Measurements from ENCODE around the gene MICALL2. TPM values are rescaled to one million over a fixed set of nuclear protein-coding genes. Genes with fewer than 3 reads are reported as not detected.
A peak's percentile ranks its signal among the peaks of the same experiment; 100 is the strongest.

MICALL2 gene
- total RNA-seq, 1 donor from 2014 or later = 28.0 TPM

DNA sequence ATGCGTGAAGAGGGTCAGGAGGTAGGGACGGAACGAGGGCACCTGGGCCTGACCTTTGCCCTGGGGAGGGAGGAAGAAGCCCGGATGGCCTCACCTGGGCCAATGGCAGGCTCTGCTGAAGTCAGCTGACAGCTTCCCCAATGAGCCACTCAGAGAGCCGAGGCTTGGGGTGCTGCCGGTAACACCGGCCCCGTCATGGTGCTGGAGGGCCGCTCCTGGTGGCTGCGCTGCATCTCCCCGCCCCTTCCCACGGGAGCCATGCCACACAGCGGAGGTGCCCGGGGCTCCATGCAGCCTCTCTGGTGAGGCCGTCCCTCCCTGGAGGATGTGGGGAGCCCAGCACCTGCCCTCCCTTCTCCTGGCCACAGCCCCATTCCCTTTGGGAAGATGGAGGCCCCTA is 17.6 kb upstream of the MICALL2 start:
- TF ChIP-seq, protein P1, sequence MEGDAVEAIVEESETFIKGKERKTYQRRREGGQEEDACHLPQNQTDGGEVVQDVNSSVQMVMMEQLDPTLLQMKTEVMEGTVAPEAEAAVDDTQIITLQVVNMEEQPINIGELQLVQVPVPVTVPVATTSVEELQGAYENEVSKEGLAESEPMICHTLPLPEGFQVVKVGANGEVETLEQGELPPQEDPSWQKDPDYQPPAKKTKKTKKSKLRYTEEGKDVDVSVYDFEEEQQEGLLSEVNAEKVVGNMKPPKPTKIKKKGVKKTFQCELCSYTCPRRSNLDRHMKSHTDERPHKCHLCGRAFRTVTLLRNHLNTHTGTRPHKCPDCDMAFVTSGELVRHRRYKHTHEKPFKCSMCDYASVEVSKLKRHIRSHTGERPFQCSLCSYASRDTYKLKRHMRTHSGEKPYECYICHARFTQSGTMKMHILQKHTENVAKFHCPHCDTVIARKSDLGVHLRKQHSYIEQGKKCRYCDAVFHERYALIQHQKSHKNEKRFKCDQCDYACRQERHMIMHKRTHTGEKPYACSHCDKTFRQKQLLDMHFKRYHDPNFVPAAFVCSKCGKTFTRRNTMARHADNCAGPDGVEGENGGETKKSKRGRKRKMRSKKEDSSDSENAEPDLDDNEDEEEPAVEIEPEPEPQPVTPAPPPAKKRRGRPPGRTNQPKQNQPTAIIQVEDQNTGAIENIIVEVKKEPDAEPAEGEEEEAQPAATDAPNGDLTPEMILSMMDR (IDR thresholded peaks at IDR 0.05; ENCODE audit: partially characterized antibody, unreplicated experiment) = no peak
- no peak overlapping the region for H3K27ac Mint-ChIP-seq (ENCODE audit: unreplicated experiment)
- H3K27me3 Mint-ChIP-seq (ENCODE audit: unreplicated experiment) = no peaks in the 10 kb centered on the region
- no peak for DNase-seq
- H3K36me3 Mint-ChIP-seq (ENCODE audit: unreplicated experiment) = no peaks in the 10 kb centered on the region
- H3K4me3 Mint-ChIP-seq (ENCODE audit: unreplicated experiment) = no peak overlapping the region
- peaks cover 2% of the 10 kb centered on the region for H3K9me3 Mint-ChIP-seq (ENCODE audit: unreplicated experiment)
- peaks cover under 1% of the 10 kb centered on the region for H3K4me1 Mint-ChIP-seq (ENCODE audit: low read depth, unreplicated experiment)

DNA sequence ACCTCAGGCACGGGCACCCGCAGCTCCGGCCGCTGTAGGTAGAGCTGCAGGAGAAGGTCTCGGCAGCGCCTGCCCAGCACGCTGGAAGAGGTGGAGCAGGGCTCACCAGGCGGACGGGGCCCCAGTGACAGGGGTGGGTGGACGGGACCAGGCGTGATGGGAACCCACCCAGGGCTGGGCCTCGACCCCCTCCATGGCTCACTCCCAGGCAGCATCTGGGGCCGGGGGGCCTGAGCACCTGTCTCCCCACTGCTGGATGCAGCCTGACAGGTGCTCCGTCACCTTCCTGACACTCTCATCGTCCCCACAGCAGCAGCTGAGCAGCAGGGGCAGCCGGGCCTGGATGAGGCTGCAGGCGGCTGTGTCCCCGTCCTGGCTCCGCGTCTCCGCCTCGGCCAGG is 16.7 kb upstream of the MICALL2 start:
- Mint-ChIP-seq H3K9me3 (ENCODE audit: unreplicated experiment) (peaks cover 2% of the 10 kb centered on the region), H3K27me3 (ENCODE audit: unreplicated experiment) (no peaks in the 10 kb centered on the region), H3K36me3 (ENCODE audit: unreplicated experiment) (no peaks in the 10 kb centered on the region)

DNA sequence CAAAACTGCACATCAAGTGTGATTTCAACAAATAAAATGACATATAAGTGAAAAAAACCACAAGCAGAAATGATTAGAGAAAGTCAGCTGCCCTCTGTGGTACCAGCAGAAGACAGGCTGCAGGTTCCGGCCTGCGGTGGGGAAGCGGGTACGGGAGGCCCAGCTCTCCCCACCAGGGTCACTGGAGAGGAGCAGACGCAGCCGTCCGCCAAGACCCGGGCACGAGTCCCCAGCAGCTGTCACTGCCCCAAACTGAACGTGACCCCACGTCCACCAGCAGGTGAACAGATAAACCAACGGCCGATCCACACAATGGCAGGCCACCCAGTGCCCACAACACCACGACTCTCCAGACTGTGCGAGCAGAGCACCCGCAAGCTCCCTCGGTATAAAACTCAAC is 16.1 kb upstream of the MICALL2 start:
- H3K36me3 Mint-ChIP-seq (ENCODE audit: unreplicated experiment) = no peaks in the 10 kb centered on the region
- H3K4me1 Mint-ChIP-seq (ENCODE audit: low read depth, unreplicated experiment) = no peaks in the 10 kb centered on the region
- H3K4me3 Mint-ChIP-seq (ENCODE audit: unreplicated experiment) = no peak overlapping the region
- DNase-seq = no peak
- H3K9me3 Mint-ChIP-seq (ENCODE audit: unreplicated experiment) = peaks cover 2% of the 10 kb centered on the region
- H3K27ac Mint-ChIP-seq (ENCODE audit: unreplicated experiment) = no peak overlapping the region
- no peaks in the 10 kb centered on the region for H3K27me3 Mint-ChIP-seq (ENCODE audit: unreplicated experiment)
- TF ChIP-seq, protein P1 (IDR thresholded peaks at IDR 0.05; ENCODE audit: partially characterized antibody, unreplicated experiment) = no peak

More for the DNA sequence above, 16.7 kb upstream of the MICALL2 start:
- no peak for DNase-seq
- H3K4me3 Mint-ChIP-seq (ENCODE audit: unreplicated experiment) = no peak overlapping the region
- H3K4me1 Mint-ChIP-seq (ENCODE audit: low read depth, unreplicated experiment) = no peaks in the 10 kb centered on the region
- TF ChIP-seq, protein P1 (IDR thresholded peaks at IDR 0.05; ENCODE audit: partially characterized antibody, unreplicated experiment) = no peak
- H3K27ac Mint-ChIP-seq (ENCODE audit: unreplicated experiment) = no peak overlapping the region

DNA sequence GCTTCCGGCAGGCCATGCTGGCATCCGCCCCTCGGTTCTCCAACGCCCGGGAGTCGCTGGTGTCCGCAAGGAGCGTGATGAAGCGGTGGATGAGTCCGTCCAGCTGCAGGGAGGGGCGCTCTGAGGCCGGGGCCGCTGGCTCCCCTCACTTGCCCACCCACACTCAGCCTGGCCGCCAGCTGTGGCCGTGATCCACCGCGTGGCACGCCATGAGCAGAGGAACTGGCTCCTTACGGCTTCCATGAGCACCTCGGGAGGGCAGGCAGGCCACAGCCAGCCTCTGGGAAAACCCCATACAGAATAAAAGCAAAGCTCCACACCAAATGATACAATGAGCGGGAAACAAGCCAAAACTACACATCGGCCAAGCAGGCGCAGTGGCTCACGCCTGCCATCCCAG is 15.5 kb upstream of the MICALL2 start:
- no peak for DNase-seq
- no peak overlapping the region for H3K27ac Mint-ChIP-seq (ENCODE audit: unreplicated experiment)
- no peaks in the 10 kb centered on the region for H3K4me1 Mint-ChIP-seq (ENCODE audit: low read depth, unreplicated experiment)
- no peaks in the 10 kb centered on the region for H3K36me3 Mint-ChIP-seq (ENCODE audit: unreplicated experiment)
- peaks cover 2% of the 10 kb centered on the region for H3K9me3 Mint-ChIP-seq (ENCODE audit: unreplicated experiment)
- no peak overlapping the region for H3K4me3 Mint-ChIP-seq (ENCODE audit: unreplicated experiment)
- TF ChIP-seq, protein P1 (IDR thresholded peaks at IDR 0.05; ENCODE audit: partially characterized antibody, unreplicated experiment) = no peak
- no peaks in the 10 kb centered on the region for H3K27me3 Mint-ChIP-seq (ENCODE audit: unreplicated experiment)

DNA sequence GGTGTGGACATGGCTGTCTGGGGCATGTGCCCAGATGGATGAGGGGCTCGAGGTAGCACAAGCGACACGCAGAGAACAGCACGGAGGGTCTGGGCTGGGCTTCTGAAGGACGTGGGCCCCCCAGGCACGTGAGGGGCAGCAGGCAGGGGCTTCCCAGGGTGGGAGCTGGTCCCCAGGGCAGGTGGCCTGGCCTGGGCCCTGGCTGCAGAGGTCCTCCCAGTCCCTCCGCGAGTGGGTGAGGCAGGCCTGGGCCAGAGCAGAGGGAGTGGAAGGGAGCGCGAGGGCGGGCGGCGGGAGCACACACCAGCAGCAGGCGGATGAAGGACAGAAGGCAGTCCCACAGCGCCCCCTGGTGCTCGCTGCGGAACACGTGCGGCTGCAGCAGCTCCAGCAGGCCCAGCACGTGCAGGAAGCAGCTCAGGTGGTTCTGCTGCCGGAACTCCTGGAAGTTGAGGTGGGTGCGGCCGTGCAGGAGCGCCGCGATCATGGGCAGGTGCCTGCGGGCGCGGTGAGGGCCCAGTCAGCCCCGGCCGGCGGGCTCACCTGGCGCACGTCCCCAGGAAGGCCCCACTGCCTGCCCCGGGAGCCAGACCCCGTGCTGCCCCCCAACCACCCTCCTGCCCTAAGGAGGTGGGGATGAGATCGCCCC is 14.7 kb upstream of the MICALL2 start:
- DNase-seq = peak; percentile 96
- Mint-ChIP-seq H3K4me3 (ENCODE audit: unreplicated experiment) (no peak overlapping the region), H3K27me3 (ENCODE audit: unreplicated experiment) (no peaks in the 10 kb centered on the region), H3K36me3 (ENCODE audit: unreplicated experiment) (no peaks in the 10 kb centered on the region), H3K27ac (ENCODE audit: unreplicated experiment) (no peak overlapping the region), H3K4me1 (ENCODE audit: low read depth, unreplicated experiment) (no peaks in the 10 kb centered on the region), H3K9me3 (ENCODE audit: unreplicated experiment) (peaks cover 2% of the 10 kb centered on the region)
- TF ChIP-seq, protein P1 (IDR thresholded peaks at IDR 0.05; ENCODE audit: partially characterized antibody, unreplicated experiment) = peak; percentile 98
